Stimulated activated CD4-positive, alpha-beta T cell treated with anti-CD3 and anti-CD28 coated beads, Interleukin-2, amount 100 ng/mL, for 4 hours (primary cell): ENCODE measurements around the gene PAFAH1B2.

Experiments
- DNase-seq: peaks from one replicate; pipeline ENCODE4 v3.0.0-alpha.2; 2020; ENCODE audit warnings: low read depth

The PAFAH1B2 gene

GRCh38 chr11:117188620-117189081, 44.6 kb downstream of the PAFAH1B2 start:
- no peak for DNase-seq

- DNase-seq = no peak
Measured at GRCh38 chr11:117189191-117189940, 45.3 kb downstream of the PAFAH1B2 start.

- no peak for DNase-seq
Measured at GRCh38 chr11:117189941-117190544, 46.0 kb downstream of the PAFAH1B2 start.

GRCh38 chr11:117191680-117192400, 47.8 kb downstream of the PAFAH1B2 start:
- DNase-seq = no peak

GRCh38 chr11:117192401-117192875, 48.4 kb downstream of the PAFAH1B2 start:
- no peak for DNase-seq

- DNase-seq = no peak
Measured at GRCh38 chr11:117193130-117194020, 49.3 kb downstream of the PAFAH1B2 start.

DNA sequence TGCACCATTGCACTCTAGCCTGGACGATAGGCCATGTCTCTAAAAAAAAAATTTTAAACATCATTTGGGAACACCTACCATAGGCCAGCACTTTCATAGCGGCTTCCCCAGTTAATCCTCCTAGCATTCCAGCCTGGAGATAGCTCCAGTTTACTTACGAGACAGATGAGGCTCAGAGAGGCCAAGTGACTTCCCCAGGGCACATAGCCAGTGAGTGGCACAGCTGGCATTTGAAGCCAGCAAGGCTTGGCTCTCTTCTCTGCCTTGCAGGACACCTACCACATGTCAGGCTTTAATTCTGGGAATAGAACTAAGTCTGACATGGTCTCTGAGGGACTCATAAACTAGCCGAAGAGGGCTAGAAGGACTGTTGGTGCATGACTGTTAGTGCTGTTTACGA, 50.2 kb downstream of the PAFAH1B2 start:
- DNase-seq = no peak

DNA sequence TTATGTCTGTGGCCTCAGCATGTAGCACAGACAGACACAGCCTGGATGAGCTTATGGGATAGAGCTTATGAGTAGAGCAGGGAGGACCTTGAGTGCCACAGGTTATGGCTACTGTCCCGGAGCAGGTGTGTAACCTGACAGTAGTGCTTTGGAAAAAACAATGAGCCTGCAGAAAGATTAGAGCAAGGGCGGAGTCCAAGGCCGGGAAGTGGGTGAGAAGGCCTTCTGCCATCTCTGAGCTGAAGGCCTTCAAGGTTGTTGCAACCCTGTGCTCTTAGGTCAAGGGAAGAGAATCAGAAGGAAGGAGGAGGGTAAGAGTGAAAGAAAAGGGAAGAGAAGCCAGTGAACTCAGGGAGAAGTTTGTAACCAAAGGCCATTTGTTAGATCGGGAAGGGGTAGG, 51.2 kb downstream of the PAFAH1B2 start:
- no peak for DNase-seq

DNA sequence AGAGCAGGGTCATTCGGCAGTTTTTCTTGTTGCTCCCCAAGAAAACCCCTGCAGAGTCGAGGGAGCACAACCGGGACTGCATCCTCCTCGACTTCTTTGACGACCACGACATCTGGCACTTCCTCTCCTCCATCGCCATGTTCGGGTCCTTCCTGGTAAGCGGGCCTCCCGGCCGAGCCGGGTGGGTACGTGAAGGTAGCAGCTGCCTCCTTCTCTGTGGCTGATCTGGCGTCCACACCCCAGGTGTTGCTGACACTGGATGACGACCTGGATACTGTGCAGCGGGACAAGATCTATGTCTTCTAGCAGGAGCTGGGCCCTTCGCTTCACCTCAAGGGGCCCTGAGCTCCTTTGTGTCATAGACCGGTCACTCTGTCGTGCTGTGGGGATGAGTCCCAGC, 51.7 kb downstream of the PAFAH1B2 start:
- DNase-seq = no peak

- no peak for DNase-seq
Measured at GRCh38 chr11:117197006-117197405, 52.9 kb downstream of the PAFAH1B2 start.

DNA sequence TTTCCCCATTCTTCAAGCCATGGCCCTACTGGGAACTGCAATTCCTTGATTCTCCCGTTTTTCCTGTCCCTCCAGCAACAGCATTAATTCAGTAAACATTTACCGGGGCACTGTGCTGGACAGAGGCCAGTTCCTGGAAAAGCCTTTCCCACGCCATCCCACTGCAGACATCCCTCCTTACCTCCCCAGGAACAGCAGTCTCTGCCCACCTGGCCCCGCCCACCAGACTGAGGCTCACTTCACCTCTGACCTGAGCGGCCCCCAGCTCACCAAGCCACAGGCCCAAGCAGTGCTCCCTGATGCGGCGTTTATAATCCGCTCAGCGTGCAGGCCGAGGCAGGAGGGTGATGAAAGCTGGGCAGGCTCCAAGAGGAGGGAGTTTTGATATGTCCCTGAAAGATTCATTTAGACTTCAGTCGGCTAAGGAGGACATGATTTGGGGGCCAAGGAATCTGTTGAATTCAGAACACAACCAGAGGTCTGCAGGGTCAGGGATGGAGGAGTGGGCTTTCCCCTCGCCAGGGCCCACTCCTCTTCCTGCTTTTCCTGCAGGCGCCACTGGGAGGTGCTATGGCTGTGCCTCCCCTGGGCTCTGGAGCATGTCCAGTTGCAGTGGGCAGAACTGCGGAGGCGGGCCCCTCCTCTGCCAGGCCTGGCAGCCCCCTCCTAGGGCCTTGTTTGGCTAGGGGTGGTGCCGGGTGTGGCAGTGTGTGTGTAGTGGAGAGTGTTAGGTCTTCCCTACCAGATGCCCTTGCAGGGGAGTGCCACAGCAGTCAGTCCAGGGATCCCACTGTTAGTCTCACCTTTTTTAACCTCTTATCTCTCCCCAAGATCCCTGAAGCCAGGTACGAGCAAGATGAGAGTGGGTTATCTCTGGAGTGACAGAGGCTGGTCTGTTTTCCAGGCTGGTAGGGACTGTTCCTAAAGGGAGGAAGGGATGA, 53.7 kb downstream of the PAFAH1B2 start:
- DNase-seq = no peak

GRCh38 chr11:117198613-117199012, 54.5 kb downstream of the PAFAH1B2 start:
- DNase-seq = no peak

DNA sequence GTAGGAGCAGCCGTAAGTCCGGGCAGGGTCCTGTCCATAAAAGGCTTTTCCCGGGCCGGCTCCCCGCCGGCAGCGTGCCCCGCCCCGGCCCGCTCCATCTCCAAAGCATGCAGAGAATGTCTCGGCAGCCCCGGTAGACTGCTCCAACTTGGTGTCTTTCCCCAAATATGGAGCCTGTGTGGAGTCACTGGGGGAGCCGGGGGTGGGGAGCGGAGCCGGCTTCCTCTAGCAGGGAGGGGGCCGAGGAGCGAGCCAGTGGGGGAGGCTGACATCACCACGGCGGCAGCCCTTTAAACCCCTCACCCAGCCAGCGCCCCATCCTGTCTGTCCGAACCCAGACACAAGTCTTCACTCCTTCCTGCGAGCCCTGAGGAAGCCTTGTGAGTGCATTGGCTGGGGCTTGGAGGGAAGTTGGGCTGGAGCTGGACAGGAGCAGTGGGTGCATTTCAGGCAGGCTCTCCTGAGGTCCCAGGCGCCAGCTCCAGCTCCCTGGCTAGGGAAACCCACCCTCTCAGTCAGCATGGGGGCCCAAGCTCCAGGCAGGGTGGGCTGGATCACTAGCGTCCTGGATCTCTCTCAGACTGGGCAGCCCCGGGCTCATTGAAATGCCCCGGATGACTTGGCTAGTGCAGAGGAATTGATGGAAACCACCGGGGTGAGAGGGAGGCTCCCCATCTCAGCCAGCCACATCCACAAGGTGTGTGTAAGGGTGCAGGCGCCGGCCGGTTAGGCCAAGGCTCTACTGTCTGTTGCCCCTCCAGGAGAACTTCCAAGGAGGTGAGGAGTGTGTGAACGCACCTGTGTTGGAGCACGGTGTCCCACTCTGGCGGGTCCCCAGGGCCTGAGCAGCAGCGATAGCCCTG, 55.2 kb downstream of the PAFAH1B2 start, which contains the start of gene TAGLN:
TSS of gene TAGLN (plus strand) at position 318 of the 863 bp plus-strand sequence. CDS start 3,644 bp downstream, outside the sequence.
- no peak for DNase-seq

DNA sequence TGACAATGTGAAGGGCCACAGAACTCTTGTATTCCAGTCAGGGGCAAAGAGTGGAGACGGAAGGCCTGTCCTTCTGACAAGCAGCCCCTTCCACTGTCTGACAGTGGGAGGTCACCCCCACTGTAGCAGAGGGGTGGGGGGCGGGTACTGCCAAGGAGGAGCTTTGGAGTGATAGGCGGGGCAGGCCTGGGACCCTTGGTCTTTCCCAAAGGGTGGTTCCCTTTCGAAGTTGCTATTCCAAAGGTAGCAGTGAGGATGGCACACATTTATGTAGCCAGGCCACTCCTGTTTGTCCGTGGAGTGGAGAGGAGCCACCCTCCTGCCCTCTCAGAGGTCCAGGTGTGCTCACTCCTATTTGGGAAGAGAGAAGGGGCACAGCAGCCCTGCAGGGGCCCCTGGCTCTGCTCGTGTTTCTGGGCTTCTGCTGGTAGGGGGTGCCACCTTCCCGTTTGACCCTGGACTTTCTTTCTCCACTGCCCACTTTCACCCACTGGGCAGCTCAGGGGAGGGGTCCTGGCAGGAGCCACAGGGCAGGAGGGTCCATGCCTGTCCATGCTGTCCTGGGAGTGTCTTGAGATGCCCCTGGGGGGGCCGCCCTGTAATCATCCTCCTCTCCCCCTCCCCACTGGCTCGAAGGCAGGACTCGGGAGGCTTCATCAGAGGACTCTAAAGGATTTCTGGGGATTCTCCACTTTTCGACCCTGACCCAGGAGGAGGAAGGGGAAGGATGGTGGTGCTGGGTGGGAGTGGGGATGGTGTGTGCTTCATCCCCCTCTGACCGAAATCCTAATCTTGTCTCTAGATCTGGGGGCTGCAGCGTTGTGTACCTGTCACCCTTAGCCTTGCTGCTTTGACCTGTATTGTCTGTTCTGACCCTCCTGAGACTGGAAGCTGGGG, 56.1 kb downstream of the PAFAH1B2 start:
- DNase-seq = no peak

- DNase-seq = no peak
Measured at GRCh38 chr11:117200813-117201657, 56.9 kb downstream of the PAFAH1B2 start.

- no peak for DNase-seq
Measured at GRCh38 chr11:117201658-117202305, 57.7 kb downstream of the PAFAH1B2 start.
